ENCODE measurements around the gene RBFA.
"Not testable (repeated sequence)": the region's sequence is repeated elsewhere in the genome, so short reads cannot be mapped to it uniquely, and the experiment has no call there.

Gene RBFA

GRCh38 chr18:79989195-79989497, 45.1 kb upstream of the RBFA start:
- TF ChIP-seq CTCF (IDR thresholded peaks at IDR 0.05; ENCODE audit: low read depth, low read length): no peak
- in situ Hi-C loops (cut with HindIII; ENCODE audit: low sequenced_read_pairs): no loop called here
- peak overlapping the region; percentile 84 for H3K4me3 ChIP-seq (ENCODE audit: low read depth, low read length)
- no peak for DNase-seq (ENCODE audit: low read depth, low spot score)

- no peak for TF ChIP-seq CTCF (IDR thresholded peaks at IDR 0.05; ENCODE audit: low read depth, low read length)
- no peak overlapping the region for H3K4me3 ChIP-seq (ENCODE audit: low read depth, low read length)
- in situ Hi-C loops (cut with HindIII; ENCODE audit: low sequenced_read_pairs): no loop called here
- no peak for DNase-seq (ENCODE audit: low read depth, low spot score)
Measured at GRCh38 chr18:79991494-79991893, 42.7 kb upstream of the RBFA start.

- DNase-seq (ENCODE audit: low read depth, low spot score); H3K4me3 ChIP-seq (ENCODE audit: low read depth, low read length); in situ Hi-C loops (cut with HindIII; ENCODE audit: low sequenced_read_pairs): not testable (repeated sequence)
Measured at GRCh38 chr18:79999701-80000100, 34.5 kb upstream of the RBFA start.

- no peak overlapping the region for H3K4me3 ChIP-seq (ENCODE audit: low read depth, low read length)
- TF ChIP-seq CTCF (IDR thresholded peaks at IDR 0.05; ENCODE audit: low read depth, low read length): no peak
- no peak for DNase-seq (ENCODE audit: low read depth, low spot score)
- in situ Hi-C loops (cut with HindIII; ENCODE audit: low sequenced_read_pairs): no loop called here
Measured at GRCh38 chr18:80000877-80001276, 33.4 kb upstream of the RBFA start.

GRCh38 chr18:80002468-80002867, 31.8 kb upstream of the RBFA start:
- in situ Hi-C loops (cut with HindIII; ENCODE audit: low sequenced_read_pairs): no loop called here
- H3K4me3 ChIP-seq (ENCODE audit: low read depth, low read length): no peak overlapping the region
- no peak for TF ChIP-seq CTCF (IDR thresholded peaks at IDR 0.05; ENCODE audit: low read depth, low read length)

GRCh38 chr18:80004600-80005342, 29.5 kb upstream of the RBFA start:
- in situ Hi-C loops (cut with HindIII; ENCODE audit: low sequenced_read_pairs): no loop called here
- TF ChIP-seq CTCF (IDR thresholded peaks at IDR 0.05; ENCODE audit: low read depth, low read length): no peak
- H3K4me3 ChIP-seq (ENCODE audit: low read depth, low read length): no peak overlapping the region
- no peak for DNase-seq (ENCODE audit: low read depth, low spot score)

More at GRCh38 chr18:80002468-80002867, 31.8 kb upstream of the RBFA start:
- no peak for DNase-seq (ENCODE audit: low read depth, low spot score)

- no peak for TF ChIP-seq CTCF (IDR thresholded peaks at IDR 0.05; ENCODE audit: low read depth, low read length)
- DNase-seq (ENCODE audit: low read depth, low spot score): no peak
- no peak overlapping the region for H3K4me3 ChIP-seq (ENCODE audit: low read depth, low read length)
- in situ Hi-C loops (cut with HindIII; ENCODE audit: low sequenced_read_pairs): no loop called here
Measured at GRCh38 chr18:80006724-80007123, 27.5 kb upstream of the RBFA start.
